Suprapubic skin (tissue), 3 donors: ENCODE results near the gene PRKCG.

Experiments used
- CTCF ChIP-seq, 2 donors: fragments of 200-600 bp in 1 of 2; fragments of 450-650 bp in 1 of 2; sonication (generic) in 1 of 2; IDR thresholded peaks; one replicate each; pipeline ENCODE4 v1.5.1; 2016 to 2019; ENCODE audit warnings: antibody characterized with exemption in 2 of 2, mild to moderate bottlenecking in 1 of 2, moderate library complexity in 1 of 2
- POLR2AphosphoS5 ChIP-seq, 3 donors: sonication (generic); formaldehyde crosslinking; IDR thresholded peaks; one replicate each; pipeline ENCODE4 v1.6.1; 2017; ENCODE audit warnings: antibody characterized with exemption in 3 of 3

GRCh38 chr19:53909471-53910169 lies 27.6 kb downstream of the PRKCG start:
- TF ChIP-seq POLR2AphosphoS5 (IDR thresholded peaks at IDR 0.05) (no peak), CTCF (IDR thresholded peaks at IDR 0.05) (no peak)
